Activated T-helper 1 cell treated with anti-CD3 and anti-CD28 coated beads, Interleukin-12 subunit alpha, Interleukin-12 subunit beta, Interleukin-2, Interleukin-4 antibody, amounts not matched to agents 30 ng/mL and 10 ng/mL and 1 ng/mL, durations not matched to agents 14 hours and 24 hours and 36 hours (primary cell): ENCODE results near the gene TMEM88. TPM values are rescaled to one million over a fixed set of nuclear protein-coding genes. Genes with fewer than 3 reads are reported as not detected.
"Not testable (repeated sequence)": the region's sequence is repeated elsewhere in the genome, so short reads cannot be mapped to it uniquely, and the experiment has no call there.

ENCODE experiments used
- DNase-seq: peaks from one replicate; pipeline ENCODE4 v3.0.0; 2021; ENCODE audit warnings: low spot score
- H3K27ac Mint-ChIP-seq: one replicate; pipeline ENCODE4 v1.8.0; 2021; ENCODE audit warnings: mild to moderate bottlenecking, mixed read lengths
- H3K27me3 Mint-ChIP-seq: one replicate; pipeline ENCODE4 v1.8.0; 2022; ENCODE audit warnings: mild to moderate bottlenecking, moderate library complexity, mixed read lengths; ENCODE audit not compliant: insufficient read depth
- H3K36me3 Mint-ChIP-seq: one replicate; pipeline ENCODE4 v1.8.0; 2021; ENCODE audit warnings: low read depth, mixed read lengths
- H3K4me1 Mint-ChIP-seq: one replicate; pipeline ENCODE4 v1.8.0; 2021; ENCODE audit warnings: low read depth, mixed read lengths
- H3K4me3 Mint-ChIP-seq: one replicate; pipeline ENCODE4 v1.8.0; 2021; ENCODE audit warnings: mild to moderate bottlenecking, moderate library complexity, mixed read lengths
- H3K9me3 Mint-ChIP-seq: one replicate; pipeline ENCODE4 v1.8.0; 2021; ENCODE audit warnings: mixed read lengths
- intact Hi-C: fragments of 100-400 bp; cut with micrococcal nuclease; formaldehyde crosslinking; loops from one replicate; pipeline ENCODE4 v1.15.1; 2024
- total RNA-seq: library from RNA; stranded (reverse); gene quantifications from 2 replicates; pipeline ENCODE4 v1.2.3, GENCODE V29; 2022

Gene TMEM88
- total RNA-seq, 1 donor from 2014 or later: 7.4 TPM

GRCh38 chr17:7857713-7858521 lies 3.1 kb downstream of the TMEM88 start, which contains the start of gene CYB5D1:
Gene CYB5D1, plus strand, starts transcription at chr17:7858003. Its CDS starts 132 bp downstream, at chr17:7858135.
- H3K4me3 Mint-ChIP-seq: no peak within 1 kb of the TSS
- peaks cover 29% of the 10 kb centered on the region for H3K36me3 Mint-ChIP-seq
- peak; percentile 87 for DNase-seq
- no peaks in the 10 kb centered on the region for H3K4me1 Mint-ChIP-seq
- no peaks in the 10 kb centered on the region for H3K27me3 Mint-ChIP-seq
- no peak within 1 kb of the TSS for H3K27ac Mint-ChIP-seq
- H3K9me3 Mint-ChIP-seq: no peaks in the 10 kb centered on the region
- intact Hi-C loops: loop anchor here (1.0 to 10.0 kb wide), 13 partner anchors 14 to 843 kb away; partner anchors contain the start of genes CNTROB, EIF5A, KDM6B and RNASEK

DNA sequence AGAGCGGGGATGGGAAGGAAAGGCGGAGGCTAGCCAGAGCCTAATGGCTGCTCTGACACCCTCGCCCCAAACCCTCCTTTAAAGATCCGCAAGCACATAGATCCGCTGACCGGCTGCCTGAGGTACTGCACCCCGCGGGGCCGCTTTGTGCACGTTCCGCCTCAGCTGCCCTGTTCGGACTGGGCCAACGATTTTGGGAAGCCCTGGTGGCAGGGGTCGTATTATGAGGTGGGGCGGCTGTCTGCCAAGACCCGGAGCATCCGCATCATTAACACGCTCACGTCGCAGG lies 3.6 kb downstream of the TMEM88 start:
- Mint-ChIP-seq H3K27ac (no peak overlapping the region), H3K9me3 (no peaks in the 10 kb centered on the region), H3K27me3 (no peaks in the 10 kb centered on the region), H3K36me3 (peaks cover 29% of the 10 kb centered on the region), H3K4me1 (no peaks in the 10 kb centered on the region), H3K4me3 (no peak overlapping the region)
- DNase-seq: no peak
- intact Hi-C loops: loop anchor here (5.0 to 10.0 kb wide), 3 partner anchors 199 to 844 kb away; partner anchors contain the start of genes EIF5A and RNASEK

DNA sequence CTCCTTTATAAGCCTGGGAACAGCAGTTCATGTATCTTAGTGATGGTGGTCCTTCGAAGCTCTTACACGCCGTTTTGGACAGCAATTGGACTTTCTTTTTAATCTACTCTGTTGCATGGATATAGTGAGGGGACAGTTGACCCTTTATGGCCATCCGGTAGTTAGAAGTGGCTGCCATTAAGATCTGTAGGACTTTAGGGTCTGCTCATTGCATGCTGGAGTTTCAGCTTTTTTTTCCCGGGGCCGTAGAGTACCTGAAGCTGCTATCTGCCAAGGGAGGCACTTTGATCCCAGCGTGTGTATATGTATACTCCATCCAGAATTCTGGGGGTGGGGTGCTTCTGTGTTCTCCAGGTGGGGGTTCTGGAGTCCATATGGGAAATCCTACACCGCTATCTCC lies 4.2 kb downstream of the TMEM88 start:
- DNase-seq: no peak
- no peaks in the 10 kb centered on the region for H3K9me3 Mint-ChIP-seq
- intact Hi-C loops: loop anchor here (5.0 to 10.0 kb wide), 3 partner anchors 198 to 844 kb away; partner anchors contain the start of genes EIF5A and RNASEK
- peaks cover 25% of the 10 kb centered on the region for H3K36me3 Mint-ChIP-seq
- H3K4me1 Mint-ChIP-seq: no peaks in the 10 kb centered on the region
- H3K4me3 Mint-ChIP-seq: no peak overlapping the region
- no peak overlapping the region for H3K27ac Mint-ChIP-seq
- H3K27me3 Mint-ChIP-seq: no peaks in the 10 kb centered on the region

GRCh38 chr17:7862692-7863437 lies 8.0 kb downstream of the TMEM88 start:
- H3K36me3 Mint-ChIP-seq: peaks cover 31% of the 10 kb centered on the region
- no peak overlapping the region for H3K4me3 Mint-ChIP-seq
- intact Hi-C loops: loop anchor here (1.0 kb wide), 3 partner anchors 35 to 125 kb away; no protein-coding TSS in a partner anchor
- no peak overlapping the region for H3K27ac Mint-ChIP-seq
- H3K27me3 Mint-ChIP-seq: no peaks in the 10 kb centered on the region
- no peaks in the 10 kb centered on the region for H3K9me3 Mint-ChIP-seq
- no peak for DNase-seq
- H3K4me1 Mint-ChIP-seq: peaks cover 13% of the 10 kb centered on the region

DNA sequence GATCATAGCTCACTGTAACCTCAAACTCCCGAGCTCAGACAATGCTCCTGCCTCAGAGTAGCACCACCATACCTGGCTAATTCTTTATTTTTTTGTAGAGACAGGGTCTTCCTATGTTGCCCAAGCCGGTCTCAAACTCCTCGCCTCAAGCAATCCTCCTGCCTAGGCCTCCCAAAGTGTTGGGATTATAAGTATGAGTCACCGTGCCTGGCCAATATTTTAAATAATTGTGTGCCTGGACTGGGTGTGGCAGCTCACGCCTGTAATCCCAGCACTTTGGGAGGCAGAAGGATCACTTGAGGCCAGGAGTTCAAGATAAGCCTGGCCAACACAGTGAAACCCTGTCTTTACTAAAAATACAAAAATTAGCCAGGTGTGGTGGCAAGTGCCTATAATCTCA lies 9.5 kb downstream of the TMEM88 start:
- Mint-ChIP-seq H3K4me1 (peaks cover 24% of the 10 kb centered on the region), H3K36me3 (peaks cover 32% of the 10 kb centered on the region)
- H3K4me3 Mint-ChIP-seq, H3K27ac Mint-ChIP-seq, intact Hi-C loops, H3K9me3 Mint-ChIP-seq, H3K27me3 Mint-ChIP-seq, DNase-seq: not testable (repeated sequence)

DNA sequence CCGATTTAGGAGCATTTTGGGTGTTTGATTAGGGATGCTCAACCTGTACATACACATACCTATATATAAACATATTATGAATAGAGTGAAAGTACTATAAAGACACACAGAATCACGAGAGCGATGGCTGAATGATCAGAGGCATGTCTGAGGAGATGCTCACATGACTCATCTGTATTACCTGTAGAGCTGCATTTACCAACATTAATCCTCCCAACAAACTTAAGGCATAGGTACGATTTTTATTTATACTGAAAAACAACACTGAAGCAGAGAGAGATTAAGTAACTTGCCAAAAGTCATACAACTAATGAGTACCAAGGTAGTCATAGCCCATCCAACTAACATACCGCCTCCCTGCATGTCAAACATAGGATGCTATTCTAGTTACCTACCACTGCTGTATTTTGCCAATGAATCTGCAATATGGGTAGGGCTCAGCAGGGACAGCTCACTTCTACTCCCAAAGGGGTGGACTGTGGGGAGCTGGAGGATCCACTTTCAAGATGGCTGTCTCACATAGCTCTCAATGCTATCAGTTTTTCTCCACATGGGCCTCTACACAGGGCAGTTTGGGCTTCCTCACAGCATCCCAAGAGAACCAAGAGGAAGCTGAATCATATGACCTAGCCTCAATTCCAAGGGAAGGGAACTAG lies 10.3 kb downstream of the TMEM88 start:
- intact Hi-C loops: no loop called here
- peaks cover 27% of the 10 kb centered on the region for H3K36me3 Mint-ChIP-seq
- DNase-seq: no peak
- H3K27ac Mint-ChIP-seq: no peak overlapping the region
- no peak overlapping the region for H3K4me3 Mint-ChIP-seq
- H3K9me3 Mint-ChIP-seq: no peaks in the 10 kb centered on the region
- peaks cover 24% of the 10 kb centered on the region for H3K4me1 Mint-ChIP-seq
- H3K27me3 Mint-ChIP-seq: no peaks in the 10 kb centered on the region

DNA sequence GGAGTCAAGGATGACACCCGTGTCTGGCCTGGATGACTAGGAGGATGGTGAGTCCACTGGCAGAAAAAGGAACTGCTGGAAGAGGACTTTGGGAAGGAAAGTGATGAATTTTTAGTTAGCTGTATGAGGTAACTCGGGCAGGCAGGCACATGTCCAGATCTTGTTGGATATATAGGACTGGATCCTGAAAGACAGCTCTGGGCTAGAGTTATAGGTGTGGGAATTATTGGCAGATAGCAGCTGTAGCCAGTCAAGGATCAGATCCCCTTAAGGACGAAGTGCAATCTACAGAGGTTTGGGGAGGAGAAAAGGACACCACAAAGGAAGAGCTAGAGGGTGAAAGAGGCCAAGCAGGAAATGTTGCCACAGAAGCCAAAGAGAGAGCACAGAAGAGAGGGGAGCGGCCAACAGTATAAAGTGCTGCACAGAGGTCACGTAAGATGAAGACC lies 13.0 kb downstream of the TMEM88 start:
- Mint-ChIP-seq H3K27me3 (no peaks in the 10 kb centered on the region), H3K4me3 (peak overlapping the region; percentile 16), H3K36me3 (peaks cover 22% of the 10 kb centered on the region), H3K27ac (peak overlapping the region; percentile 21), H3K9me3 (no peaks in the 10 kb centered on the region), H3K4me1 (peaks cover 24% of the 10 kb centered on the region)
- intact Hi-C loops: no loop called here
- DNase-seq: no peak

- intact Hi-C loops: no loop called here
- no peak for DNase-seq
- peaks cover 21% of the 10 kb centered on the region for H3K4me1 Mint-ChIP-seq
- no peaks in the 10 kb centered on the region for H3K9me3 Mint-ChIP-seq
- peaks cover 25% of the 10 kb centered on the region for H3K36me3 Mint-ChIP-seq
- no peak overlapping the region for H3K4me3 Mint-ChIP-seq
- no peak overlapping the region for H3K27ac Mint-ChIP-seq
- H3K27me3 Mint-ChIP-seq: no peaks in the 10 kb centered on the region
Measured at GRCh38 chr17:7873051-7873450, 18.2 kb downstream of the TMEM88 start.

DNA sequence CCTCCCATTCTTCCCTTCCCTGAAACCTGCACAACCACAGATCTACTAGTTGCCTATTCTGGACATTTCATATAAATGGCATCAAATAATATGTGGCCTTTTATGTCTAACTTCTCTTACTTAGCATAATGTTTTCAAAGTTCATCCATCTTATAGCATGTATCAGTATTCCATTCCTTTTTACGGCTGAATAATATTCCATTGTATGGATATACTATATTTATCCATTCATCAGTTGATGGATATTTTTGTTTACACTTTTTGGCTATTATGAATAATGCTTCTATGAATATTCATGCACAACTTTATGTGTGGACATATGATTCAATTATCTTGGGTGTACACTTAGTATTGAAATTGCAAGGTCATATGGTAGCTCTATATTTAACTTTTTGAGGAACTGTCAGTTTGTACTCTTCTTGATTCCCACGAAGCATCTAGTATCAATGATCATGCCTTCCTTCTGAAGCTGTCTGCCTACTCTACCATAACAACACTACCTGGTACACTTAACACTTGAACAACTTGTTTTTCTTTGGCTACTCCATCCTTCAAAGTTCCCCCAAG lies 21.0 kb downstream of the TMEM88 start:
- intact Hi-C loops: no loop called here
- no peaks in the 10 kb centered on the region for H3K9me3 Mint-ChIP-seq
- H3K4me3 Mint-ChIP-seq: no peak overlapping the region
- no peak overlapping the region for H3K27ac Mint-ChIP-seq
- peaks cover 11% of the 10 kb centered on the region for H3K4me1 Mint-ChIP-seq
- DNase-seq: no peak
- no peaks in the 10 kb centered on the region for H3K27me3 Mint-ChIP-seq
- H3K36me3 Mint-ChIP-seq: peaks cover 22% of the 10 kb centered on the region

GRCh38 chr17:7878234-7878633 lies 23.4 kb downstream of the TMEM88 start:
- Mint-ChIP-seq H3K27me3 (no peaks in the 10 kb centered on the region), H3K36me3 (peaks cover 18% of the 10 kb centered on the region), H3K9me3 (no peaks in the 10 kb centered on the region), H3K27ac (no peak overlapping the region), H3K4me1 (peaks cover 11% of the 10 kb centered on the region), H3K4me3 (no peak overlapping the region)
- intact Hi-C loops: no loop called here
- DNase-seq: no peak

DNA sequence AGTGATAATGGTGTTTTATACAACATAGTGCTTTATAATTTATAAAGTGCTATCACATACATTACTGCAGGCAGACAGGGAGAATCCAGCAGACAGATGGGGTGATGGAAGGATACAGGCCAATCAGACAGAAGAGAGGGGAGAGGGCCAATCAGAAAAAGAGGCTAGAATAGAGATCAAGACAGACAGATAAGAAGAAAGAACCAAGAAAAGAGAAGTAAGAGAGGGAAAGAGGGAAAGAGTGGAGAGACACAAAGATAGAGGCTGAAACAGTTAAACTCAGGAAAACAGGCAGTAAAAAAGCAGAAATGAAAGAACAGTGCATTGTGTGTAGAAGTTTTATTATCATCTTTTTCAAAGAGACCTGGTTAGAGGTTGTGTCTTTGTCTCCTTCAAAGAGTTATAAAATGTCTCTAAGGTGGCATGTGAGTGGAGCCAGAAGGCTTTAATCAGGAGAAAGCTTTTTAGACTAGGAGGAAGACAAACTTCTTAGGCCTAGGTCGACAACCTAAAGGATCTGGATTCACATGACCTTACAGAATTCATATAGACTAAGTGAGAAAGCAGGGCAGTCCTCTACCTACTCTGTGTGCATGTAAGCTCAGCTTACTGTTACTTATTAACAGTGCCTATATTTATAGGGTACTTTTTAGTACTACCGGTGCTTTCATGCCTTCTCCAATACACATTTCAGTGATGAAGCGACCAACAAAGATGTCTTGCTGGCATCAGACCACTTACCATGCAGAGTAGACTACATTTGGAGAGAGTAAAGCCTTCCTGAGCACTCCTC lies 25.4 kb downstream of the TMEM88 start:
- Mint-ChIP-seq H3K27me3 (no peaks in the 10 kb centered on the region), H3K36me3 (peaks cover 9% of the 10 kb centered on the region), H3K4me3 (no peak overlapping the region), H3K27ac (no peak overlapping the region), H3K4me1 (peaks cover 11% of the 10 kb centered on the region), H3K9me3 (no peaks in the 10 kb centered on the region)
- DNase-seq: no peak
- intact Hi-C loops: no loop called here
